Memory B cell (primary cell): ENCODE measurements around the gene TMEM187.

Source experiments
- ATAC-seq: fragments of 150-1000 bp; cut with Tn5 transposase; 2 replicates; pipeline ENCODE4 v1.10.0; 2021; ENCODE audit warnings: low read depth, mild to moderate bottlenecking, moderate library complexity
- DNase-seq, 2 donors: peaks; one replicate each; pipeline ENCODE4 v3.0.0; 2022; ENCODE audit warnings: low spot score in 2 of 2
- H3K27ac Mint-ChIP-seq: one replicate; pipeline ENCODE4 v1.8.0; 2022; ENCODE audit warnings: mild to moderate bottlenecking, moderate library complexity, mixed read lengths
- H3K27me3 Mint-ChIP-seq: one replicate; pipeline ENCODE4 v1.8.0; 2022; ENCODE audit warnings: mixed read lengths
- H3K36me3 Mint-ChIP-seq: one replicate; pipeline ENCODE4 v1.8.0; 2022; ENCODE audit warnings: mild to moderate bottlenecking, mixed read lengths
- H3K4me1 Mint-ChIP-seq: one replicate; pipeline ENCODE4 v1.8.0; 2022; ENCODE audit warnings: mixed read lengths
- H3K4me3 Mint-ChIP-seq: one replicate; pipeline ENCODE4 v1.8.0; 2022; ENCODE audit warnings: mild to moderate bottlenecking, moderate library complexity, mixed read lengths
- H3K9me3 Mint-ChIP-seq: one replicate; pipeline ENCODE4 v1.8.0; 2022; ENCODE audit warnings: mixed read lengths

TMEM187 gene

DNA sequence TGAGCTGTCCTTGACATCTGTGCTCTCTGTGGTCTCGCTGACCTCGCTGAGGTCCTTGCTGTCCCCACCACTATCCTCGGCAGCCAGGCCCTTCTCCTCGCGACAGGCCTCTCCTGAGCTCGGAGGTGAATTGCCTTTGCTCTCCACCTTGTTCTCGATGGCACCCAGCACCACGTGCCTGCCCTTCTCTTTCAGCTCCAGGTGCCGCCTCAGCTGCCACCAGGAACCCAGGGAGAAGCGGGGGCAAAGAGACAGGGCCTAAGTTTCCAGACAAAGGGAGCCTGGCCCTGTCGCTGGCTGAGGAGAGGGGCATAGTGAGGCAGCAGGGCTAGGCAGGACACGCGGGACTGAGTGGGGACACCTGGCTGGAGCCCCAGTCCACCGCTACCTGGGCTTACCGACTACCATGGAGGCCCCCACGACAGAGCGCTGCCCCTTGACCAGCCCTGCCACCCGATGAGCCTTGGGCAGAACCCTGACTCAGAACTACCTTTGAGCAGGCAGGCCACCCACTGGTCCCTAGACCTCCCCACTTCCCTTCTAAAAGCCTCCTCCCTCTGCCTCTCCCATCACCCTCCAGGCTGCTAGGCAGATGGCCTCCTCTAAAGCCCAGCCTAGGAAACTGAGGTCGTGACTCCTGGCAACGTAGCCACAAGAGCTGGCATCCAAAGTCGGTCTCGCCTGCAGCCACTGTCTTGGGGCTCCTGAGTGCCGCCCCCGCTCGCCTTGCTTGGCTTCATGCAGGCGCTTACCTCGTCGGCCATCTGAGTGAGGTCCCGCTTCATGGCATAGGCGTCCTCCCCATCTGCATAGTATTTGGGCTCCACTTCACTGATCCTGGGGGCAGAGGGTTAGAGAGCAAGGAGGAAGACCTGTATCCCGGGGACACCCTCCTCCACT is 42.3 kb upstream of the TMEM187 start:
- peaks cover 14% of the 10 kb centered on the region for H3K4me1 Mint-ChIP-seq
- no peak for DNase-seq
- no peak overlapping the region for H3K4me3 Mint-ChIP-seq
- peaks cover 10% of the 10 kb centered on the region for H3K36me3 Mint-ChIP-seq
- no peak overlapping the region for H3K27ac Mint-ChIP-seq
- ATAC-seq = no peak
- H3K27me3 Mint-ChIP-seq = no peaks in the 10 kb centered on the region
- H3K9me3 Mint-ChIP-seq = no peaks in the 10 kb centered on the region

GRCh38 chrX:153931151-153931550 is 41.4 kb upstream of the TMEM187 start:
- Mint-ChIP-seq H3K27me3 (no peaks in the 10 kb centered on the region), H3K36me3 (peaks cover 9% of the 10 kb centered on the region), H3K4me1 (peaks cover 11% of the 10 kb centered on the region), H3K4me3 (no peak overlapping the region), H3K27ac (no peak overlapping the region), H3K9me3 (no peaks in the 10 kb centered on the region)
- ATAC-seq (no peak), DNase-seq (no peak)

- no peaks in the 10 kb centered on the region for H3K27me3 Mint-ChIP-seq
- DNase-seq (no peak), ATAC-seq (no peak)
- H3K4me1 Mint-ChIP-seq = peaks cover 14% of the 10 kb centered on the region
- no peak overlapping the region for H3K4me3 Mint-ChIP-seq
- H3K27ac Mint-ChIP-seq = no peak overlapping the region
- no peaks in the 10 kb centered on the region for H3K9me3 Mint-ChIP-seq
- H3K36me3 Mint-ChIP-seq = peaks cover 9% of the 10 kb centered on the region
Measured at GRCh38 chrX:153931748-153932147, 40.8 kb upstream of the TMEM187 start.

DNA sequence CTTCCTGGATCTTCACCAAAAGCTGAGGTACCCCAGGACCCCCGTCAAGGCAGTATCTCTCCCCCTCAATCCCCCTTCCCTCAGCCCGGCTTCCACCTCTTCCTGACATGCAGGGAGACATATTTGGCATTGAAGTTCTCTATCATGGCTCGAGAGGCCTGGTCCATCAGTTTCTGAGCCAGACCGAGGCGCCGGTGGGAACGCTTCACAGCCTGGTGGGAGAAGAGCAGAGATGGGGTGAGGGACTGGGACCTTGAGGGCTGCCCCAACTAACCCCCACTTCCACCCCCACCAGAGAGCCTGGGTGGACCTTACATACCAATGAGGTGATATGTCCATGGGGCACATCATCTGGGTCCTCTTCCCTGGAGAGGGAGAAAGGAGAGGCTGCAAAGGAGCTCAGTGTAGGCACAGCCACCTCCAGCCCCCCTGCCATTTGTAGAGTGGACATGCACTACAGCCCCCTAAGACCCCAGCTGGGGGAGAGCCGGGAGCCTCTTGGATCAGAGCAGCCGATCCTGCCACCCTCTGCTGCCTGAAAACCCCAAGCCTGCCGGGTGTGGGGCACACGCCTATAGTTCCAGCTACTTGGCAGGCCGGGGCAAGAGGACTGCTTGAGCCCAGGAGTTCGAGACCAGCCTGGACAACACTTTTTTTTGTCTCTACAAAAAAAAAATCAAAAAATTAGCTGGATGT is 40.2 kb upstream of the TMEM187 start:
- Mint-ChIP-seq H3K27ac (no peak overlapping the region), H3K4me1 (peaks cover 14% of the 10 kb centered on the region), H3K4me3 (no peak overlapping the region), H3K27me3 (no peaks in the 10 kb centered on the region), H3K36me3 (peaks cover 9% of the 10 kb centered on the region), H3K9me3 (no peaks in the 10 kb centered on the region)
- no peak for ATAC-seq
- DNase-seq = no peak

DNA sequence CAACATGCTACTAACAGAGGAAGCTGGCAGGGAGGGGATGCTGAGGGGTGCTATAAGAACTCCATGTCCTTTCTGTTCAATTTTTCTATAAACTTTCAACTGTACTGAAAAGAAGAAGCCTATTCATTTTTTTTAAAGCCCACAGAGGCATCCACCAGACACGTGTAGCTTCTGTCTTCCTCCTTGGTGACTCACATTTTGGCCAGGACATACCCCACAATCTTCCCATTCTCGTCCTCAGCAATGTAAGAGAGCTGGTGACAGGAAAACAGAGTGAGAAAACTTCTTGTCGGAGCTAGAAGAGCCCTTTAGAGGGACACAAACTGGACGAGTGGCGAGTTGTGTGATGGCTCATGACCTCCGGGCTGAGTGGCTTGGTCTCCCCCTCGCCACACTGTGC is 38.8 kb upstream of the TMEM187 start:
- H3K4me3 Mint-ChIP-seq = peak overlapping the region; percentile 82
- DNase-seq = no peak
- H3K36me3 Mint-ChIP-seq = peaks cover 9% of the 10 kb centered on the region
- H3K9me3 Mint-ChIP-seq = no peaks in the 10 kb centered on the region
- H3K27me3 Mint-ChIP-seq = no peaks in the 10 kb centered on the region
- H3K4me1 Mint-ChIP-seq = peaks cover 11% of the 10 kb centered on the region
- no peak overlapping the region for H3K27ac Mint-ChIP-seq
- no peak for ATAC-seq

GRCh38 chrX:153934148-153934761 is 38.3 kb upstream of the TMEM187 start:
- DNase-seq (no peak), ATAC-seq (peak; percentile 11)
- H3K36me3 Mint-ChIP-seq = peaks cover 9% of the 10 kb centered on the region
- no peak overlapping the region for H3K27ac Mint-ChIP-seq
- no peaks in the 10 kb centered on the region for H3K27me3 Mint-ChIP-seq
- H3K4me3 Mint-ChIP-seq = peak overlapping the region; percentile 82
- peaks cover 9% of the 10 kb centered on the region for H3K4me1 Mint-ChIP-seq
- no peaks in the 10 kb centered on the region for H3K9me3 Mint-ChIP-seq

DNA sequence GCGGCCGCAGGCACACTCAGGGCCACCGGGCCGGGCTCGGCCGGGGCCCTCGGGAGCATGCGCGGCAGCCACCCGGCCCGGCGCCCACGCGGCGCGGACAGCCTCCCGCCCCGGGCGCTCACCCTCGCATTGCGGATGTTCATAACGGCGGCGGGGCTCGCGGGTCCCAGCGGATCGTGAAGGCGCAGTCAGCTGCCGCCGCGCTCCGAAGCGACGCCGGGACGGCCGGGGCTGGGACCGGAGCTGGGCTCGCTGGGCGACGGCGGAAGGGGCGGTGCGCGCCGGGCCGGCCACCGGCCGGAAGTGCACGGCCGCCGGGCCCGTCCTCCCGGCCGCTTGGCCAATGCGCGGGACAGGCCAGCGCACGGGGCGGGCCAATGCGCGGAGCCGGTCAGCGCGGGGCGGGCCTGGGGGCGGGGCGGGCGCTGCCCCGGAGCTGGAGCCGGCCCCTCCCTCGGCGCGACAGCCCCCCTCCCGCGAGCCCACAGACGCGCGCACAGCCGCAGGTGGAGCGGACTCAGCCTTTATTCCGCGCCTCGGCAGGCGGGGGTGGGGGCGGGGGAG is 37.7 kb upstream of the TMEM187 start, which contains the start of gene NAA10:
TSS of gene NAA10 (minus strand) at position 276 of the 564 bp plus-strand sequence. CDS start at position 143, 133 bp downstream.
- H3K27ac Mint-ChIP-seq = no peak within 1 kb of the TSS
- peaks cover 9% of the 10 kb centered on the region for H3K4me1 Mint-ChIP-seq
- no peaks in the 10 kb centered on the region for H3K9me3 Mint-ChIP-seq
- H3K27me3 Mint-ChIP-seq = no peaks in the 10 kb centered on the region
- ATAC-seq (peak; percentile 76), DNase-seq (peak; percentile 21 to 35)
- peak within 1 kb of the TSS; percentile 82 for H3K4me3 Mint-ChIP-seq
- peaks cover 7% of the 10 kb centered on the region for H3K36me3 Mint-ChIP-seq

DNA sequence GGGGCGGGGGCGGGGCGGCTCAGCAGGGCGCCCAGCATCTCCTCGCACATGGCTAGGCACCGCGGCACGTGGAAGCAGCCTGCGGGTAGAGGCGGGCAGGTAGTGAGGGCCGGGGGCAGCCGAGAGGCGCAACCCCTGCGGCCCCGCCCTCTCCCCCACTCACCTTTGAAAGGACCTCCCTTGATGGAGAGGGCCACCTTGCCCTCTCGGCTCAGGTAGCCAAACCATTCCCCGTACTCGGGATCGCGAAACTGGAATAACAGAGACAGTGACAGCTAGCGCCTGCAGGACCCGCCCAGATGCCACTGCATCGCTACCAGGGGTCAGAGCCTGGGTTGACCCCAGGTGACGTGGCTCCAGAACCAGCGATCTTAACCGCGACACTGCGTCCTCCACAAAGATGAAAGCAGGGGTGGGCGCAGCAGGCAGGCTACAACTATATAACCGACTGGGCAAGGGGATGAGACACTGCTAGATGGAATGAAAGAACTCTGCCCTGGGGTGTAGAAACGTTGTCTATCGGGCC is 37.2 kb upstream of the TMEM187 start:
- Mint-ChIP-seq H3K9me3 (no peaks in the 10 kb centered on the region), H3K27ac (no peak overlapping the region), H3K4me1 (peaks cover 9% of the 10 kb centered on the region), H3K4me3 (peak overlapping the region; percentile 68), H3K36me3 (peaks cover 7% of the 10 kb centered on the region), H3K27me3 (no peaks in the 10 kb centered on the region)
- ATAC-seq = peak; percentile 11
- no peak for DNase-seq

GRCh38 chrX:153937056-153937455 is 35.5 kb upstream of the TMEM187 start:
- H3K27ac Mint-ChIP-seq = no peak overlapping the region
- H3K4me3 Mint-ChIP-seq = no peak overlapping the region
- H3K4me1 Mint-ChIP-seq = peaks cover 6% of the 10 kb centered on the region
- ATAC-seq (no peak), DNase-seq (no peak)
- H3K9me3 Mint-ChIP-seq = no peaks in the 10 kb centered on the region
- H3K27me3 Mint-ChIP-seq = no peaks in the 10 kb centered on the region
- peaks cover 1% of the 10 kb centered on the region for H3K36me3 Mint-ChIP-seq

DNA sequence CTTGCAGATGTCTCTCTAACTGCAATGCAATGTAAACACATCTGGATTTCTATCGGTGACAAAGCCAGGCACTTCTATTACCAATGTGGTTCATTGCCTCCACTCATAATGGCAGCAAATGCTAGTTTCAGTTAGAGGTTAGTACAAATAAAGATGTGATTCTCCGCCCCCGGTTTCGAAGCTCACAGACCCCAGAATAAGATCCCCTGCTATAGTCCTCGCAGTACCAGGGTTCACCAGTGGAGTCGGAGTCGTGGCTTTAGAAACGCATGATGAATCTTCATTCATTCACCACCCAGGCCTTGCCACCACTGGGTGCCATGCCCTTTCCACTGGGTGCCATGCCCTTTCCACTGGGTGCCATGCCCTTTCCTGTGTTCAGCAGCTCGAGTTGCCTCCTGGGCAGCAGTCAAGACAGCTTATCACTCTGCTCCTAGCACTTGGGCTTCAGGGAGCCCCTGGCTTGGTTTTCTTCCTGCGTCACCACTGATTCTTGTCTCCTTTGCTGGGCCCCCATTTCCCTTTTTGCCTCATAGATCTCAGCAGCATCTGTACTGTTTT is 34.2 kb upstream of the TMEM187 start:
- no peaks in the 10 kb centered on the region for H3K27me3 Mint-ChIP-seq
- H3K9me3 Mint-ChIP-seq = no peaks in the 10 kb centered on the region
- peaks cover 6% of the 10 kb centered on the region for H3K4me1 Mint-ChIP-seq
- ATAC-seq (no peak), DNase-seq (no peak)
- no peaks in the 10 kb centered on the region for H3K36me3 Mint-ChIP-seq
- H3K4me3 Mint-ChIP-seq = no peak overlapping the region
- H3K27ac Mint-ChIP-seq = no peak overlapping the region

GRCh38 chrX:153939573-153939972 is 33.0 kb upstream of the TMEM187 start:
- no peak overlapping the region for H3K27ac Mint-ChIP-seq
- peak overlapping the region; percentile 32 for H3K4me3 Mint-ChIP-seq
- DNase-seq (no peak), ATAC-seq (no peak)
- H3K9me3 Mint-ChIP-seq = no peaks in the 10 kb centered on the region
- no peaks in the 10 kb centered on the region for H3K27me3 Mint-ChIP-seq
- H3K36me3 Mint-ChIP-seq = no peaks in the 10 kb centered on the region
- peaks cover 6% of the 10 kb centered on the region for H3K4me1 Mint-ChIP-seq

GRCh38 chrX:153941336-153942252 is 31.0 kb upstream of the TMEM187 start:
- Mint-ChIP-seq H3K27ac (no peak overlapping the region), H3K4me1 (peaks cover 4% of the 10 kb centered on the region), H3K9me3 (no peaks in the 10 kb centered on the region)

More at GRCh38 chrX:153941336-153942252, 31.0 kb upstream of the TMEM187 start:
- DNase-seq (no peak), ATAC-seq (no peak)
- Mint-ChIP-seq H3K27me3 (no peaks in the 10 kb centered on the region), H3K36me3 (no peaks in the 10 kb centered on the region), H3K4me3 (peak overlapping the region; percentile 41)
